Inferior parietal cortex (tissue), 1 donor: Measurements from ENCODE around the gene CSNK1E.

Experiments
- DNase-seq: peaks from one replicate; pipeline ENCODE4 v3.0.0-alpha.2; 2016; ENCODE audit errors: extremely low spot score

Gene CSNK1E

GRCh38 chr22:38273135-38273826, 44.0 kb downstream of the CSNK1E start:
- peak; percentile 76 for DNase-seq

GRCh38 chr22:38272373-38273134, 44.7 kb downstream of the CSNK1E start, which contains the start of gene TMEM184B:
Gene TMEM184B, minus strand, starts transcription at chr22:38273010. Its CDS starts 25,049 bp downstream, at chr22:38247961.
- peak; percentile 74 for DNase-seq

- no peak for DNase-seq
These were observed 45.3 kb downstream of the CSNK1E start for GRCh38 chr22:38271927-38272372.

- no peak for DNase-seq
These were observed 46.1 kb downstream of the CSNK1E start for GRCh38 chr22:38271101-38271500.

- no peak for DNase-seq
These were observed 46.9 kb downstream of the CSNK1E start for GRCh38 chr22:38270091-38270992.

- no peak for DNase-seq
These were observed 47.8 kb downstream of the CSNK1E start for GRCh38 chr22:38269466-38269865.

GRCh38 chr22:38267086-38267485, 50.1 kb downstream of the CSNK1E start:
- no peak for DNase-seq

GRCh38 chr22:38266120-38266519, 51.1 kb downstream of the CSNK1E start:
- DNase-seq, result no peak

GRCh38 chr22:38264322-38264843, 52.9 kb downstream of the CSNK1E start:
- DNase-seq, result no peak

GRCh38 chr22:38262051-38262795, 55.0 kb downstream of the CSNK1E start:
- no peak for DNase-seq

GRCh38 chr22:38260761-38261681, 56.2 kb downstream of the CSNK1E start:
- no peak for DNase-seq

GRCh38 chr22:38259370-38259769, 57.9 kb downstream of the CSNK1E start:
- DNase-seq, result no peak

GRCh38 chr22:38258895-38259294, 58.3 kb downstream of the CSNK1E start:
- DNase-seq, result no peak

GRCh38 chr22:38257650-38258250, 59.5 kb downstream of the CSNK1E start:
- no peak for DNase-seq

- no peak for DNase-seq
These were observed 60.1 kb downstream of the CSNK1E start for GRCh38 chr22:38257181-38257580.

- DNase-seq, result no peak
These were observed 61.5 kb downstream of the CSNK1E start for GRCh38 chr22:38255697-38256096.

- DNase-seq, result no peak
These were observed 65.9 kb downstream of the CSNK1E start for GRCh38 chr22:38251341-38251692.

- DNase-seq, result no peak
These were observed 66.4 kb downstream of the CSNK1E start for GRCh38 chr22:38250643-38251340.
